IPS-18c (cell line): ENCODE data around the gene IBSP.

Experiments used
- H3K4me3 ChIP-seq: 2 replicates; pipeline ENCODE4 v1.7.0; 2013; ENCODE audit warnings: low read depth, mild to moderate bottlenecking, low read length, moderate library complexity; ENCODE audit not compliant: insufficient read depth
- H3K9me3 ChIP-seq: one replicate; pipeline ENCODE4 v1.6.1; 2013; ENCODE audit warnings: mild to moderate bottlenecking, low read length, moderate library complexity; ENCODE audit not compliant: control insufficient read depth, insufficient read depth

Gene IBSP

GRCh38 chr4:87856816-87857215 is 57.5 kb downstream of the IBSP start:
- Histone ChIP-seq H3K4me3 (no peak overlapping the region), H3K9me3 (no peaks in the 10 kb centered on the region)

DNA sequence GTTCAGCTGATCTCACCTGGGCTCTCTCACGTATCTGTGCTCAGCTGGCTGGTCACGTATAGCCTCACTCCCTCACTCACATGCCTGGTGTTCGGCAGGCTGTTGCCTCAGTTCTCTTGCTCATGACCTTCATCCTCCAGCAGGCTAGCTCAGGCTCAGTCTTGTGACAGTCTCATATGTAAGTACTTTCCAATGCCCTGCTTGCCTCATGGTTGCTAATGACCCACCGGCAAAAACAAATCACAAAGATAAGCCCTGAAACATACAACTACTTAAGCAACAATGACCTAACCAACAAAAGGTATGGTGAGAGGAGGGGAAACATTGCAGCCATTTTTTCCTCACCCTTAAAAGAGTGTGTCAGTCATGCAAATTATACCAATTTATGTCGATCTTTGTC is 58.4 kb downstream of the IBSP start:
- no peaks in the 10 kb centered on the region for H3K9me3 ChIP-seq
- H3K4me3 ChIP-seq, result no peak overlapping the region
